Esophagus squamous epithelium (tissue), 4 donors: ENCODE results near the gene HIGD2B.
"Not testable (repeated sequence)": the region's sequence is repeated elsewhere in the genome, so short reads cannot be mapped to it uniquely, and the experiment has no call there.

Source experiments
- POLR2A ChIP-seq, 4 donors: fragments of 450-650 bp; IDR thresholded peaks; one replicate each; pipeline ENCODE4 v1.6.1; 2017; ENCODE audit warnings: antibody characterized with exemption in 4 of 4, mild to moderate bottlenecking in 4 of 4, moderate library complexity in 3 of 4
- TF ChIP-seq, protein P1 (sequence below), 6 experiments: fragments of 450-650 bp in 4 of 6; fragments of 200-600 bp in 2 of 6; sonication (generic) in 2 of 6; IDR thresholded peaks; one replicate each; pipeline ENCODE4 v1.5.1; 2016 to 2019; ENCODE audit warnings: antibody characterized with exemption in 6 of 6, mild to moderate bottlenecking in 4 of 6, moderate library complexity in 4 of 6

DNA sequence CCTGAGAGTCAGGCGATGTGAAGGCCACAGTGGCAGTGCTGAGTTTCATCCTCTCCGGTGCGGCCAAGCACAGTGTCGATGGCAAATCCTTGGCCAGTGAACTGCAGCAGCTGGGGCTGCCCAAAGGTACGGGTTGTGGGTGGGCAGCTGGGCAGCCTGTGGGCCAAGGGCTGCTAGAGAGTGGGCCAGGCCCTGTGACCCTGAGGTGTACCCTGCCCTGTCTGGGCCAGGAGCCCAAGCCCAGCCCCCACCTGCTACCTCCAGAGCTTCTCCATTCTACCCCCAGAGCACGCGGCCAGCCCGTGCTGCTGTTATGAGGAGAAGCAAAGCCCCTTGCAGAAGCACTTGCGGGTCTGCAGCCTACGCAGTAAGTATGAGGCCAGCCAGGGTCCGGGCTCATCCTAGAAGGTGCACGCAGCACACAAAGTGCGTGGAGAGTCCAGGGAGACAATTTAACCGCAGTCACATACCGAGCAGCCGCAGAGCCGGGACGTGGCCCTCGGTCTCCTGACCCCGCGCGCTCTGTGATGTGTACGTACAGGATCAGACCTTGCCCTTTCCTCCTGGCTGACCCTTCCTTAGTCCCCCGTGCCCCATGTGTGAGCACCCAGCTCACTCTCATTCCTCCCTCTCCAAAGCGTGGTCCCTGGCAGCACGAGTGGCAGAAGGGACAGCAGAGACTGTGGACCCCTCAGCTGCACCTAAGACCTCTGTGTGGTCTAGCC, 46.1 kb downstream of the HIGD2B start:
- TF ChIP-seq, protein P1, sequence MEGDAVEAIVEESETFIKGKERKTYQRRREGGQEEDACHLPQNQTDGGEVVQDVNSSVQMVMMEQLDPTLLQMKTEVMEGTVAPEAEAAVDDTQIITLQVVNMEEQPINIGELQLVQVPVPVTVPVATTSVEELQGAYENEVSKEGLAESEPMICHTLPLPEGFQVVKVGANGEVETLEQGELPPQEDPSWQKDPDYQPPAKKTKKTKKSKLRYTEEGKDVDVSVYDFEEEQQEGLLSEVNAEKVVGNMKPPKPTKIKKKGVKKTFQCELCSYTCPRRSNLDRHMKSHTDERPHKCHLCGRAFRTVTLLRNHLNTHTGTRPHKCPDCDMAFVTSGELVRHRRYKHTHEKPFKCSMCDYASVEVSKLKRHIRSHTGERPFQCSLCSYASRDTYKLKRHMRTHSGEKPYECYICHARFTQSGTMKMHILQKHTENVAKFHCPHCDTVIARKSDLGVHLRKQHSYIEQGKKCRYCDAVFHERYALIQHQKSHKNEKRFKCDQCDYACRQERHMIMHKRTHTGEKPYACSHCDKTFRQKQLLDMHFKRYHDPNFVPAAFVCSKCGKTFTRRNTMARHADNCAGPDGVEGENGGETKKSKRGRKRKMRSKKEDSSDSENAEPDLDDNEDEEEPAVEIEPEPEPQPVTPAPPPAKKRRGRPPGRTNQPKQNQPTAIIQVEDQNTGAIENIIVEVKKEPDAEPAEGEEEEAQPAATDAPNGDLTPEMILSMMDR (IDR thresholded peaks at IDR 0.05): not testable (repeated sequence)
- TF ChIP-seq POLR2A (IDR thresholded peaks at IDR 0.05): not testable (repeated sequence)
